Spleen (tissue), 11 donors: ENCODE results near the gene MOB3B. TPM values are rescaled to one million over a fixed set of nuclear protein-coding genes. Genes with fewer than 3 reads are reported as not detected.

Experiments
- DNase-seq: peaks from one replicate; pipeline ENCODE4 v3.0.0-alpha.2; 2020
- H3K27ac ChIP-seq, 8 donors: fragments of 200-600 bp; sonication (generic) in 7 of 8; 1 replicate in 4 of 8; 2 replicates in 4 of 8; pipeline versions ENCODE4 v1.5.0 to v1.8.0; 2016 to 2021; ENCODE audit warnings: inconsistent platforms in 4 of 8, mild to moderate bottlenecking in 4 of 8, moderate library complexity in 1 of 8
- H3K27me3 ChIP-seq, 7 donors: fragments of 200-600 bp; sonication (generic) in 6 of 7; replicated peaks in 1 of 7; 1 replicate in 4 of 7; 2 replicates in 3 of 7; pipeline versions ENCODE4 v1.5.0 to v1.8.0; 2016 to 2021; ENCODE audit warnings: inconsistent platforms in 3 of 7, mild to moderate bottlenecking in 1 of 7
- H3K36me3 ChIP-seq, 6 donors: fragments of 200-600 bp; sonication (generic) in 5 of 6; 1 replicate in 4 of 6; 2 replicates in 2 of 6; pipeline versions ENCODE4 v1.5.0 to v1.8.0; 2016 to 2021; ENCODE audit warnings: inconsistent platforms in 2 of 6
- H3K4me1 ChIP-seq, 6 donors: fragments of 200-600 bp; sonication (generic) in 5 of 6; 1 replicate in 3 of 6; 2 replicates in 3 of 6; pipeline versions ENCODE4 v1.5.0 to v1.8.0; 2016 to 2021; ENCODE audit warnings: inconsistent platforms in 3 of 6
- H3K4me3 ChIP-seq, 8 donors: fragments of 200-600 bp; sonication (generic) in 7 of 8; 1 replicate in 4 of 8; 2 replicates in 4 of 8; pipeline versions ENCODE4 v1.5.0 to v1.8.0; 2016 to 2021; ENCODE audit warnings: inconsistent platforms in 4 of 8, mild to moderate bottlenecking in 4 of 8, moderate library complexity in 2 of 8
- H3K9me3 ChIP-seq, 8 donors: fragments of 200-600 bp; sonication (generic) in 7 of 8; 1 replicate in 4 of 8; 2 replicates in 4 of 8; pipeline versions ENCODE4 v1.5.0 to v1.8.0; 2016 to 2021; ENCODE audit warnings: inconsistent platforms in 4 of 8
- CTCF ChIP-seq, 11 experiments: fragments of 200-600 bp in 7 of 11; fragments of 450-650 bp in 4 of 11; sonication (generic) in 4 of 11; IDR thresholded peaks in 8 of 11; conservative IDR thresholded peaks in 3 of 11; 1 replicate in 7 of 11; 2 replicates in 4 of 11; pipeline versions ENCODE4 v1.4.0 to v1.8.0; 2016 to 2021; ENCODE audit warnings: antibody characterized with exemption in 11 of 11, inconsistent platforms in 4 of 11, mild to moderate bottlenecking in 1 of 11
- POLR2A ChIP-seq, 3 donors: fragments of 450-650 bp; IDR thresholded peaks; one replicate each; pipeline ENCODE4 v1.5.1; 2017; ENCODE audit warnings: antibody characterized with exemption in 3 of 3, mild to moderate bottlenecking in 1 of 3
- POLR2AphosphoS5 ChIP-seq, 3 donors: sonication (generic); formaldehyde crosslinking; IDR thresholded peaks; one replicate each; pipeline ENCODE4 v1.5.1; 2017; ENCODE audit warnings: antibody characterized with exemption in 3 of 3
- WGBS, 5 donors: extraction: QIAGEN DNeasy Blood & Tissue Kit in 3 of 5; methylation state at CpG; one replicate each; pipeline versions ENCODE4 v1.1.5 to v1.1.7; 2013 to 2018; 5-methylcytosine and 5-hydroxymethylcytosine counted together
- intact Hi-C: fragments of 100-400 bp; cut with DNase I; formaldehyde crosslinking; loops from one replicate; pipeline ENCODE4 v1.15.0; 2023; ENCODE audit warnings: low total_unique reads
- polyA plus RNA-seq, 3 donors: library from polyadenylated mRNA; stranded (reverse); fragments of 200-250 nt; gene quantifications; one replicate each; pipeline ENCODE4 v1.2.1, GENCODE V29; 2013
- total RNA-seq, 7 donors: library from RNA; depleted of rRNA in 3 of 7; stranded (reverse); fragments of >200 nt in 3 of 7; fragmentation: NEBNext Ultra II Directional in 4 of 7; extraction: Animal tissue kit (Norgen Biotek cat#: 25700) in 4 of 7; gene quantifications; one replicate each; pipeline versions ENCODE4 v1.1.0 to v1.2.1, GENCODE V29; 2016 to 2021
- donor health status: healthy with polysubstance abuse.
- donor health status: DM: no; HTN: no; CAD: no; lungs with moderate emphysema.
- donor health status: DM: no; HTN: no; CAD: no.
- donor health status: Bipolar disorder and iron deficiency.
- donor health status: healthy.
- donor health status: DM: no; HTN: no; CAD: no.
- donor health status: DM: yes; HTN: yes; CAD: no.

MOB3B gene
- total and polyA plus RNA-seq, 10 donors: 9.4 to 27.7 (median 19.9) TPM

- no peaks in the 10 kb centered on the region for H3K27me3 ChIP-seq
- DNase-seq: no peak
- intact Hi-C loops: no loop called here
- no peak overlapping the region for H3K4me3 ChIP-seq
- peak in 5 of 11 experiments; percentile 11 to 33 (median 23) for TF ChIP-seq CTCF (IDR thresholded peaks at IDR 0.05 in 8 of 11, conservative IDR thresholded peaks at IDR 0.05 in 3 of 11)
- TF ChIP-seq POLR2AphosphoS5 (IDR thresholded peaks at IDR 0.05): no peak
- peaks cover 0 to 17% (median 0%) of the 10 kb centered on the region in 6 donors for H3K36me3 ChIP-seq
- 65 to 84% (median 82%) methylated on average over 3 of the region's 3 CpGs for WGBS, 5 donors
- peaks cover 0 to 52% (median 21%) of the 10 kb centered on the region in 6 donors for H3K4me1 ChIP-seq
- no peaks in the 10 kb centered on the region for H3K9me3 ChIP-seq
- H3K27ac ChIP-seq: no peak overlapping the region
Observed at GRCh38 chr9:27535701-27536118, 6.1 kb upstream of the MOB3B start.

- peaks cover 0 to 17% (median 0%) of the 10 kb centered on the region in 6 donors for H3K36me3 ChIP-seq
- intact Hi-C loops: loop anchor here (5.0 kb wide), 1 partner anchor 202 kb away; no protein-coding TSS in a partner anchor
- no peak overlapping the region for H3K4me3 ChIP-seq
- no peaks in the 10 kb centered on the region for H3K27me3 ChIP-seq
- 86 to 93% (median 88%) methylated on average over 3 of the region's 3 CpGs for WGBS, 5 donors
- H3K27ac ChIP-seq: peak overlapping the region in 1 of 8 donors; percentile 35
- peaks cover 6 to 54% (median 23%) of the 10 kb centered on the region in 6 donors for H3K4me1 ChIP-seq
- no peak for DNase-seq
- no peaks in the 10 kb centered on the region for H3K9me3 ChIP-seq
- TF ChIP-seq CTCF (IDR thresholded peaks at IDR 0.05 in 8 of 11, conservative IDR thresholded peaks at IDR 0.05 in 3 of 11) (no peak), POLR2A (IDR thresholded peaks at IDR 0.05) (no peak)
Observed at GRCh38 chr9:27534658-27535209, 5.1 kb upstream of the MOB3B start.

GRCh38 chr9:27534131-27534530 is 4.5 kb upstream of the MOB3B start:
- peaks cover 0 to 17% (median 0%) of the 10 kb centered on the region in 6 donors for H3K36me3 ChIP-seq
- DNase-seq: no peak
- intact Hi-C loops: loop anchor here (5.0 kb wide), 1 partner anchor 202 kb away; no protein-coding TSS in a partner anchor
- peaks cover 0 to 4% (median 0%) of the 10 kb centered on the region in 7 donors for H3K27me3 ChIP-seq
- TF ChIP-seq POLR2A (IDR thresholded peaks at IDR 0.05): no peak
- TF ChIP-seq CTCF (IDR thresholded peaks at IDR 0.05 in 8 of 11, conservative IDR thresholded peaks at IDR 0.05 in 3 of 11): no peak
- no peak for TF ChIP-seq POLR2AphosphoS5 (IDR thresholded peaks at IDR 0.05)
- H3K4me3 ChIP-seq: no peak overlapping the region
- H3K4me1 ChIP-seq: peaks cover 6 to 54% (median 24%) of the 10 kb centered on the region in 6 donors
- no peaks in the 10 kb centered on the region for H3K9me3 ChIP-seq
- peak overlapping the region in 2 of 8 donors; percentile 26 to 35 for H3K27ac ChIP-seq
- WGBS, 5 donors: 55 to 69% (median 61%) methylated on average over 4 of the region's 4 CpGs

- Histone ChIP-seq H3K27me3 (peaks cover 0 to 12% (median 0%) of the 10 kb centered on the region in 7 donors), H3K9me3 (no peaks in the 10 kb centered on the region), H3K36me3 (peaks cover 0 to 17% (median 0%) of the 10 kb centered on the region in 6 donors), H3K4me3 (no peak overlapping the region), H3K4me1 (peaks cover 5 to 58% (median 24%) of the 10 kb centered on the region in 6 donors), H3K27ac (no peak overlapping the region)
- no peak for DNase-seq
- WGBS, 5 donors: 76 to 92% (median 84%) methylated on average over 1 of the region's 1 CpG
- TF ChIP-seq POLR2AphosphoS5 (IDR thresholded peaks at IDR 0.05) (no peak), CTCF (IDR thresholded peaks at IDR 0.05 in 8 of 11, conservative IDR thresholded peaks at IDR 0.05 in 3 of 11) (no peak), POLR2A (IDR thresholded peaks at IDR 0.05) (no peak)
- intact Hi-C loops: loop anchor here (5.0 kb wide), 1 partner anchor 201 kb away; no protein-coding TSS in a partner anchor
Observed at GRCh38 chr9:27533311-27533710, 3.7 kb upstream of the MOB3B start.
